ENCODE data around the gene ARFGEF3.
A peak's percentile ranks its signal among the peaks of the same experiment; 100 is the strongest.
"Not testable (repeated sequence)": the region's sequence is repeated elsewhere in the genome, so short reads cannot be mapped to it uniquely, and the experiment has no call there.

ARFGEF3 gene

DNA sequence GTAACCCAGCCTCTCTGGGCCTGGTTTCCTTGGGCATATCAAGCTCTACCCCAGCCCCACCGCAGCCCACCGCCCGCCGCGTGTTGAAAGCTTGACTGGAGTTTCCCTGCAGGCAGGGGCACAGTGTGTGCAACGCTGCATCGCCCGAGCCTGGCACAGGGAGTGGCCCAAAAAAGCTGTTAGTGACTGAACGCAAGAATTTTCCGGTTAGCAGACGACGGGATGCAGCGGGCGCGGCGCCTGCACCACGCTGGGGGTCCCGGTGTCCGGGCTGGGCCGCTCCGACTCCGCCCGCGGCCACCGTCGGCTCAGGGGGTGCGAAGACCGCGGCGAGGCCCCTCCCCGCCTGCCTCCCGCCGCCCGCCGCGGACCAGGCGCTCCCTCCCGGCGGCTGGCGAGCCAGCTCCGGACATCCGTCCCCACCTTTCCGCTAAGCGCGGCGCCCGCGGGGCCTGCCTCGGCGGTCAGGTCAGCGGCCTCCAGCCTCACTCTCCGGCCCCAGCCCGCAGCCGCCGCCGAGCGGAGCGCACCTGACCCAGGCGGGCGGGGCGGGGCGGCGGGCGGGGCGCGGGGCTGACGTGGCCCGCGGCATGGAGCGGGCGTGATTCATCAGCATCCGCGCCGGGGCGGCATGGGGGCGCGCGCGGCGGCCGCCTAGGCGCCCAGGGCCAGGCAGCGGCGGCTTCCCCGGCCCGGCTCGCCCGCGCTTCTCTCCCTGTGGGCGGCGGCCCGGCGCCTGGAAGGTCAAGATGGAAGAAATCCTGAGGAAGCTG is at the start of gene ARFGEF3:
ARFGEF3 (plus strand) TSS at position 602 of the 773 bp plus-strand sequence; CDS start at position 750, 148 bp downstream.
- DNase-seq (ENCODE audit: low read depth in 2 of 2) = peak; percentile 35 to 51

- DNase-seq (ENCODE audit: low read depth in 2 of 2) = no peak
These were observed 48.0 kb upstream of the ARFGEF3 start for GRCh38 chr6:138113588-138114210.

- DNase-seq (ENCODE audit: low read depth in 2 of 2) = no peak
These were observed 46.5 kb upstream of the ARFGEF3 start for GRCh38 chr6:138115201-138115600.

GRCh38 chr6:138115877-138116660 is 45.7 kb upstream of the ARFGEF3 start:
- DNase-seq (ENCODE audit: low read depth in 2 of 2) = peak in 1 of 2 experiments; percentile 6

DNA sequence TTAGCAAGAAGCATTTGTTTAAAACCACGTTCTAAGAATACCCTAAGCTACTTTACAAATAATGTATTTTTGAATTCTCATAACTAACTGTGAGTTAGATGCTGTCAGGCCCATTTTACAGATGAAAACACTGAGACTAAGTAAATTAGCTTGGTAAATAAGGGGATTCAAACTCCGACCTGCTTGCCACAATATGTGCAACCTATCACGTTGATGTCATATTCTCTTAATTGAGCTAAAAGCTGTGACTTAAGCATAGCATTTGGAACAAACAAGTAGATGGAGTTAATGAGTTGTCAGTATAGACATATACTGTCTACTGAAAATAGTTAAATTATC is 45.1 kb upstream of the ARFGEF3 start:
- no peak for DNase-seq (ENCODE audit: low read depth in 2 of 2)

GRCh38 chr6:138117376-138117914 is 44.3 kb upstream of the ARFGEF3 start:
- no peak for DNase-seq (ENCODE audit: low read depth in 2 of 2)

DNA sequence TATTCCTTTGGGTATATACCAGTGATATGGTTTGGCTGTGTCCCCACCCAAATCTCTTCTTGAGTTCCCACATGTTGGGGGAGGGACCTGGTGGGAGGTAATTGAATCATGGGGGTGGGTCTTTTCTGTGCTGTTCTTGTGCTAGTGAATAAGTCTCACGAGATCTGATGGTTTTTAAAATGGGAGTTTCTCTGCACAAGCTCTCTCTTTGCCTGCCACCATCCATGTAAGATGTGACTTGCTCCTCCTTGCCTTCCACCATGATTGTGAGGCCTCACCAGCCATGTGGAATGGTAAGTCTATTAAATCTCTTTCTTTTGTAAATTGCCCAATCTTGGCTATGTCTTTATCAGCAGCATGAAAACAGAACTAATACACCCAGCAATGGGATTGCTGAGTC is 42.5 kb upstream of the ARFGEF3 start:
- not testable (repeated sequence) for DNase-seq (ENCODE audit: low read depth in 2 of 2)

DNA sequence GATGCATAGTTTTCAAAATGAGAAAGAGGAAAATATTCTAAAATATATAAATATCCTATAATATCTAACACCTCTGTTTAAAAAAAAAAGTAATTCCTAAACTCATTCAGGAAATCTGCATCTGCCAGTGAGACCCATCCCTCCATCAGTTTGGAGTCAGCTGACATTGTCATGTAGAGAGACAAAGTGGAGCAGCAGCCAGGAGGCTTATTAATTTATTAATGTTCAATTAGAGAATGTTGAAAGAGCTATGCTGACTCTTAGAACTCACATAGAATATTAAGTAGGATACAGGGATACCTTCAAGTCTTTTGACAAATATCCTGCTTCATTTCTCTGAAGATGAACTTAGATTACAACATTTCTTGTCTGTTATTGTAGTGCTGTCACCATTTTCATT is 41.8 kb upstream of the ARFGEF3 start:
- DNase-seq (ENCODE audit: low read depth in 2 of 2) = no peak

DNA sequence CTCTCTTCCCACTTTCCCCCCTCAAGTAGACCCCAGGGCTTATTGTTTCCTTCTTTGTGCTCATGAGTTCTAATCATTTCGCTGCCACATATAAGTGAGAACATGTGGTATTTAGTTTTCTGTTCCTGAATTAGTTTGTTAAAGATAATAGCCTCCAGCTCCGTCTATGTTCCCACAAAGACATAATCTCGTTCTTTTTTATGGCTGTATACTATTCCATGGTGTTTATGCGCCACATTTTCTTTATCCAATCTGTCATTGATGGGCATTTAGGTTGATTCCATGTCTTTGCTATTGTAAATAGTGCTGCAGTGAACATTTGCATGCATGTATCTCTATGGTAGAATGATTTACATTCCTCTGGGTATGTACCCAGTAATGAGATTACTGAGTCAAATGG is 37.6 kb upstream of the ARFGEF3 start:
- no peak for DNase-seq (ENCODE audit: low read depth in 2 of 2)

- no peak for DNase-seq (ENCODE audit: low read depth in 2 of 2)
These were observed 33.6 kb upstream of the ARFGEF3 start for GRCh38 chr6:138128096-138128495.

DNA sequence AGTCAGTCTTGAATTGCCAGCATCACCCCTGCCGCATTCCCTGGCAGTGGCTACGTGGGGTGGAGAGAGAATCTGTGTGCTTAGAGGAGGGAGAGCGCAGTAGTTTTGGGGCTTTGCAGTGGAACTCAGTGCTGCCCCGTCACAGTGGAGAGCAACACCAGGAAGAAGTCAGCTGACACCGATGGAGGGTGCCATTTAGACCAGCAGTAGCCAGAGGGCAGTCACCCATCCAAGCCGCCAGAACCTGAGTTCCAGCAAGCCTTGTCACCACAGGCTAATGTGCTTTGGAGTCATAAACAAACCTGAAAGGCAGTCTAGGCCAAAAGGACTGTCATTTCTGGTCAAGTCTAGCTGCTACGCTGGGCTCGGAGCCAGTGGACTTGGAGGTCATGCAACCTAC is 32.5 kb upstream of the ARFGEF3 start:
- no peak for DNase-seq (ENCODE audit: low read depth in 2 of 2)

DNA sequence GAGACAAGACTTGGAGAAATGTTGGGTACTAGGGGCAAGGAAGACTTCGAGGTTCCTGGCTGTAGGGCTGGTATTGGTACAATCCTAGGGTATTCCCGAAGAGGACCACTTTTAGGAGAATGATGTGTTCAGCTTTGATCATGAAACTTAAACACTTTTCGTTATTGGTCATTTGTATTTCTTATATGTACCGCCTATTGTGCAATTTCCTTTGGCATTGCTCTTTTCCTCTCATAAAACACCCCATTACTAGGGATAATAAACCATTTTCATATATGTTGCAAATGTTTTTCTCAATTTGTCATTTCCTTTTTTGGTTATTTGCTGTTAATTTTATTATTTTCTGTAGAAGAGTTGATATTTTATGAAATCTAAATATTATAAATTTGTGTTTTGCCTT is 18.9 kb upstream of the ARFGEF3 start:
- no peak for DNase-seq (ENCODE audit: low read depth in 2 of 2)

DNA sequence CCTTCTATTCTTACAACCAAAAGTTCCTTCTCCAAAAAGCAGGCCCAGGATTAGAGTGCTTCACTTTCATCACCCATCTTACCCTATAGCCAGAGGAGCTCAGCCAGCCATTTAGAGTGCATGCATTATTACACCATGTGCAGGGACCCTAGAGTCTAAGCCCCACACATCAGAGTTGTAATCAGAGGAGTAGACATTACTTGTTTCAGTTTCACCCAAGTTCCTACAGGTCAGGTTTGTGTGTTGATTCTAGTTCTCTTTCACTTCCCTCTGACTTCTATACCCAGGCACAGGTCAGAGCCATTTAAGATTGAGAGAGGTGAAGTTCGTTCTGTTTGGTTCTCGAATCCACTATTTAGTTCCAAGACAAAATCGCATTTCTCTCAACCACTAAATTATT is 16.3 kb upstream of the ARFGEF3 start:
- no peak for DNase-seq (ENCODE audit: low read depth in 2 of 2)

DNA sequence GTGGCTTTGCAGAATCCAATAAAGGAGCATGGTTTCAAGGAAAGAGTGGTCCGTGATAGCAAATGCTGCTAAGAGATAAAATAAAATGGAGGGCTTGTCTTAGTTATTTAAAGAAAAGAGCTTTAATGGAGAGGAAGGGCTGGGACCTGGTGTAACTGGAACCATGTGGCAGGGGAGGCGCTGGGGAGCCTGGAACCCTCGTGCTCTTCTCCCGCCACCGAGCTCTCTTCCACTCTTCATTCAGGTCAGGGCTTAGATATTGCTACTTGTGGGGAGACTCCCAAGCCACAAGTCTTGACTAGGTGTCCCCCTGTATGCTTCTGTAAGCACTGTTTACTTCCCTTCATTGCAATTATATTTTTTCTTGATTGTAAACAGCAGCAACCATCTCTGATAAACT is 15.2 kb upstream of the ARFGEF3 start:
- no peak for DNase-seq (ENCODE audit: low read depth in 2 of 2)

- DNase-seq (ENCODE audit: low read depth in 2 of 2) = no peak
These were observed 6.3 kb upstream of the ARFGEF3 start for GRCh38 chr6:138155443-138155842.

DNA sequence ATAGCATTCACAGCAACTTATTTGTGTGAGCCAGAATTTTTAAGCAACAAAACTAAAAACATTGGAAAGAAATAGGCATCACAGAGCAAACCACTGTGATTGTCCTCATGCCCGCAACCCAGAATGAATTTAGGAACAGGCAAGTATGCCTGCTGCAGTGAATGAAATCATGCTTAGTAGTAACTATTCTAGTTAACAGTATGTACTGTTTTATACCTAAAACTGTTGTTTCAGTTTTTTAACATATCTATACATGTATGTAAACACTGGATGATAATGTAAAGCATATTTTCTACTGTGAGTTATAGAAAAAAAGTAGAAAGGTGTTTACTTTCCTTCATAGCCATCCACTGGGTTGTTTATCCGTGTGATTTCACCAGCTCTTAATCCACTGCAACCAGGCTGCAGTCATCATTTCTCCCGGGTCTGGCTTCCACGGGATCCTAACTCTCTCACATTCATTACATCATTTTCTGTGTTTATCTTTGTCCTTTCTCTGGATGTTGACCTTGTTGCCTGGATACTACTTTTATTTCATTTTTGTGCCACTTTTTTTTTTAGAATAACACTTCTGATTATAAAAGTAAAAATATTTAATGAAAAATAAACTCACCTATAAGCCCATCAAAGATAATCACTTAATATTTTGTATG is 3.6 kb upstream of the ARFGEF3 start:
- no peak for DNase-seq (ENCODE audit: low read depth in 2 of 2)

- DNase-seq (ENCODE audit: low read depth in 2 of 2) = no peak
These were observed 2.5 kb upstream of the ARFGEF3 start for GRCh38 chr6:138159246-138159645.

DNA sequence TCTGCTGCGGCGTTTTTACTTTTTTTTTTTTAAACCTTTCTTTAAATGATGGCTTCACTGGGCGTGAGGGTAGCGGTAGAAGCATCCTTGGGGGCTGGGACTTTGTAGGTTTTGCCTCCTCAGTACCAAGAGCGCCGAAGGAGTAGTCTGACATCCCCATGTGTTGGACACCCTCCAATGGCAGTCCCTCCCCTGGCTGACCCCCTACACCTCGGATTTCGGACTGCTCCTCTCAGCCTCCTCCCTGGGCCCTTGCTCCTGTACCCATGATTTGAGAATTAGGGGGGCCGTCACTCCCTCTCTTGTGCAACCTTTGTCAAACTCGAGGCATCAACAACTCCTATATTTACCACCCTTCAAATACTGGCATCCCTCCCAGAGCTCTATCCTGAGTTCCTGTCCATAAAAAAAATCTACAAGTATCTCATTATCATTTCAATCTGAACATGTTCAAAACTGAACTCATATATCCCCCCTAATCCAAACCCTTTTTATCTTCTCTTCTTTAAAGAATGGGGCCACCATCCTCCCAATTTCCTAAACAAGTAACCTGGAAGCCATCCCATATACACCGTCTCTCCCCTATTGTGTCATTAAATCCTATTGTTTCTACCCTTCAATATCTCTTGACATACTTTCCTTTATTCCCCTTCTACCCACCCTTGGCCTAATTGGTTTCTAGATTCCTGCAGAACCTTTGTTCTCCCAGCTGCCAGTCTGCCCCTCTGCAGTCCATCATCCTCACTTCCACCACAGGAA is 1.2 kb upstream of the ARFGEF3 start:
- no peak for DNase-seq (ENCODE audit: low read depth in 2 of 2)

DNA sequence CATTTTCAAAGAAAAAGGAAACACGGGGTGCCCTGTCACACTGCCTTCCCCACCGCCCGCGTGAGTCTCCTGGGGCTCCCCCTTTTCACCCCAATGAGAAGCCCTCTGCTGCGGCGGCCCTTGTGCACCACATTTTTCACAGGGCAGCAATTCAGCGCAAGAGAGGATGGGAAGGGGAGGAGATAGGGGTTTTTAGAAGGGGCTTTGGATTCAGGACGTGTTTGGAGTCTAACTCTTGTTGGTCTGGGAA is 726 bp upstream of the ARFGEF3 start:
- no peak for DNase-seq (ENCODE audit: low read depth in 2 of 2)

DNA sequence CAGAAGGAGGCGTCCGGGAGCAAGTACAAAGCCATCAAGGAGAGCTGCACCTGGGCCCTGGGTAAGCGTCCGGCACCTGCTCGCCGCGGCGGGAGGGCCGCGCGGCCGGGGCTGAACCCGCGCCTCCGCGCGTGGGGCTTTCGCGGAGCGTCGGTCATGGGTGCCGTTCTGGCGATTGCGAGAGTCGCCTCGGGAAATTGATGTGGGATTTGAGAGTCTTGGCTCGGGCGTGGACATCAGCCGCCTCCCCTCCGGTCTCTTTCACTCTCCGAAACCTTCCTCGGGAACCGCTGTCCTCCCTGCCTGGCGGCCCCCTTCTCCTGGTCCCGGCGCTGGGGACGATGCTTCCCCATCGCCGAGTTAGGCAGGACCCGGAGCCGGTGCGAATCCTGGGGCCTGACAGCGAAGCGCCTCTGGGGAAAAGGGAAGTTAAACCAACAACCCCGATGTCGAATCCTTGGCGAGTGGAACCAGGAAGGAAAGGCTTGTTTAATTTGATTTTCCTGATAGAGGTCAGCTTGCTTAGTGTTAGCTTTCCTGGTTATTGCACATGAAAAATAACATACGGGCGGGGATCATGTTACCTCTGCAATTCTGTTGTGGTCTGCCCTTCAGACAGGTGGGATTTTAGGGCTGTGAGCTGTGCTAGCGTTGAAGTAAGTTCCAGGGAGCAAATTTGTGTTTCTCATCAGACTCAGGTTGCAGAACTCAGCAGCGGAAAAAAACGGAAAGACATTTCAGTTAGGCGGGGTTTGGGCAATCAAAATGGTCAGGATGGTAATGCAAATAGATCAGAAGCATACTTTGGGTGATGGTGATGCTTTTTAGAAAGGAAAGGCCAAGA is 594 bp downstream of the ARFGEF3 start:
- no peak for DNase-seq (ENCODE audit: low read depth in 2 of 2)

Data from stimulated activated CD4-positive, alpha-beta T cell treated with anti-CD3 and anti-CD28 coated beads, Interleukin-12 subunit alpha, Interleukin-12 subunit beta, amount 100 ng/mL, for 24 hours (primary cell).